SK-N-SH treated with all-trans-retinoic acid at 6 μM for 48 hours (cell line): ENCODE data around the gene MS4A4A.

ENCODE experiments used
- ATAC-seq: fragments of 200-7000 bp; cut with Tn5 transposase; 3 replicates; pipeline ENCODE4 v1.9.1; 2020; ENCODE audit warnings: mild to moderate bottlenecking, moderate library complexity
- BACH2 ChIP-seq: fragments of 250-450 bp; sonication (Bioruptor Pico); IDR thresholded peaks from 2 replicates; pipeline ENCODE4 v1.9.0; 2021; ENCODE audit warnings: mild to moderate bottlenecking, borderline replicate concordance
- CREB5 ChIP-seq: fragments of 250-450 bp; sonication (Bioruptor Pico); IDR thresholded peaks from 2 replicates; pipeline ENCODE4 v1.5.1; 2020; ENCODE audit warnings: low read depth, mild to moderate bottlenecking, moderate library complexity
- CSDC2 ChIP-seq: fragments of 250-450 bp; sonication (Bioruptor Pico); IDR thresholded peaks from 2 replicates; pipeline ENCODE4 v1.5.0; 2020; ENCODE audit warnings: mild to moderate bottlenecking, moderate library complexity
- ESRRG ChIP-seq: fragments of 250-450 bp; sonication (Bioruptor Pico); IDR thresholded peaks from 2 replicates; pipeline ENCODE4 v1.6.1; 2021; ENCODE audit warnings: mild to moderate bottlenecking
- ISL1 ChIP-seq: fragments of 250-450 bp; sonication (Bioruptor Pico); IDR thresholded peaks from 2 replicates; pipeline ENCODE4 v2.1.2; 2022; ENCODE audit warnings: mild to moderate bottlenecking, moderate library complexity
- OSR1 ChIP-seq: fragments of 250-450 bp; sonication (Bioruptor Pico); IDR thresholded peaks from 2 replicates; pipeline ENCODE4 v1.8.0; 2022; ENCODE audit warnings: moderate library complexity, mild to moderate bottlenecking, inconsistent platforms
- PATZ1 ChIP-seq: fragments of 250-450 bp; sonication (Bioruptor Pico); IDR thresholded peaks from 2 replicates; pipeline ENCODE4 v1.8.0; 2020; ENCODE audit warnings: mild to moderate bottlenecking, moderate library complexity, borderline replicate concordance
- POU6F1 ChIP-seq: fragments of 250-450 bp; sonication (Bioruptor Pico); IDR thresholded peaks from 2 replicates; pipeline ENCODE4 v1.8.0; 2021; ENCODE audit warnings: low read depth, mild to moderate bottlenecking, moderate library complexity, borderline replicate concordance
- PPARA ChIP-seq: fragments of 250-450 bp; sonication (Bioruptor Pico); IDR thresholded peaks from 2 replicates; pipeline ENCODE4 v1.5.0; 2020; ENCODE audit warnings: mild to moderate bottlenecking, borderline replicate concordance
- SNAI2 ChIP-seq: fragments of 250-450 bp; sonication (Bioruptor Pico); IDR thresholded peaks from 2 replicates; pipeline ENCODE4 v1.5.0; 2020; ENCODE audit warnings: mild to moderate bottlenecking, moderate library complexity
- TOX ChIP-seq: fragments of 250-450 bp; sonication (Bioruptor Pico); IDR thresholded peaks from 2 replicates; pipeline ENCODE4 v1.8.0; 2021; ENCODE audit warnings: mild to moderate bottlenecking, moderate library complexity, borderline replicate concordance
- ZFP3 ChIP-seq: fragments of 250-450 bp; sonication (Bioruptor Pico); IDR thresholded peaks from 2 replicates; pipeline ENCODE4 v1.5.0; 2020; ENCODE audit warnings: mild to moderate bottlenecking, moderate library complexity
- ZFP30 ChIP-seq: fragments of 450-650 bp; formaldehyde crosslinking; IDR thresholded peaks from 2 replicates; pipeline ENCODE4 v1.5.0; 2022; ENCODE audit warnings: mild to moderate bottlenecking, moderate library complexity
- ZNF565 ChIP-seq: fragments of 450-650 bp; formaldehyde crosslinking; conservative IDR thresholded peaks from 2 replicates; pipeline ENCODE4 v1.5.0; 2020; ENCODE audit warnings: low read depth, mild to moderate bottlenecking, moderate library complexity
- ZNF8 ChIP-seq: fragments of 450-650 bp; formaldehyde crosslinking; IDR thresholded peaks from 2 replicates; pipeline ENCODE4 v1.5.0; 2020; ENCODE audit warnings: mild to moderate bottlenecking, moderate library complexity
- TF ChIP-seq, protein P1 (sequence below): fragments of 250-450 bp; sonication (Bioruptor Pico); IDR thresholded peaks from 2 replicates; pipeline ENCODE4 v1.5.0; 2020; ENCODE audit warnings: mild to moderate bottlenecking, moderate library complexity
- TF ChIP-seq, protein P2 (sequence below): fragments of 250-450 bp; sonication (Bioruptor Pico); IDR thresholded peaks from 2 replicates; pipeline ENCODE4 v1.5.1; 2021; ENCODE audit warnings: mild to moderate bottlenecking, moderate library complexity

MS4A4A gene

GRCh38 chr11:60303661-60304060, 23.2 kb downstream of the MS4A4A start:
- no peak for ATAC-seq
- TF ChIP-seq, protein P1, sequence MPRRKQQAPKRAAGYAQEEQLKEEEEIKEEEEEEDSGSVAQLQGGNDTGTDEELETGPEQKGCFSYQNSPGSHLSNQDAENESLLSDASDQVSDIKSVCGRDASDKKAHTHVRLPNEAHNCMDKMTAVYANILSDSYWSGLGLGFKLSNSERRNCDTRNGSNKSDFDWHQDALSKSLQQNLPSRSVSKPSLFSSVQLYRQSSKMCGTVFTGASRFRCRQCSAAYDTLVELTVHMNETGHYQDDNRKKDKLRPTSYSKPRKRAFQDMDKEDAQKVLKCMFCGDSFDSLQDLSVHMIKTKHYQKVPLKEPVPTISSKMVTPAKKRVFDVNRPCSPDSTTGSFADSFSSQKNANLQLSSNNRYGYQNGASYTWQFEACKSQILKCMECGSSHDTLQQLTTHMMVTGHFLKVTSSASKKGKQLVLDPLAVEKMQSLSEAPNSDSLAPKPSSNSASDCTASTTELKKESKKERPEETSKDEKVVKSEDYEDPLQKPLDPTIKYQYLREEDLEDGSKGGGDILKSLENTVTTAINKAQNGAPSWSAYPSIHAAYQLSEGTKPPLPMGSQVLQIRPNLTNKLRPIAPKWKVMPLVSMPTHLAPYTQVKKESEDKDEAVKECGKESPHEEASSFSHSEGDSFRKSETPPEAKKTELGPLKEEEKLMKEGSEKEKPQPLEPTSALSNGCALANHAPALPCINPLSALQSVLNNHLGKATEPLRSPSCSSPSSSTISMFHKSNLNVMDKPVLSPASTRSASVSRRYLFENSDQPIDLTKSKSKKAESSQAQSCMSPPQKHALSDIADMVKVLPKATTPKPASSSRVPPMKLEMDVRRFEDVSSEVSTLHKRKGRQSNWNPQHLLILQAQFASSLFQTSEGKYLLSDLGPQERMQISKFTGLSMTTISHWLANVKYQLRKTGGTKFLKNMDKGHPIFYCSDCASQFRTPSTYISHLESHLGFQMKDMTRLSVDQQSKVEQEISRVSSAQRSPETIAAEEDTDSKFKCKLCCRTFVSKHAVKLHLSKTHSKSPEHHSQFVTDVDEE (CRISPR knock-in tag) = no peak
- no peak for TF ChIP-seq PATZ1 (CRISPR knock-in tag)
- no peak for TF ChIP-seq PPARA (CRISPR knock-in tag)

- TF ChIP-seq BACH2 (CRISPR knock-in tag) (no peak), PPARA (CRISPR knock-in tag) (no peak), ZNF565 (CRISPR knock-in tag) (no peak), TOX (CRISPR knock-in tag) (no peak), ZFP3 (no peak), POU6F1 (CRISPR knock-in tag) (no peak), SNAI2 (CRISPR knock-in tag) (no peak), ZFP30 (CRISPR knock-in tag) (no peak), CREB5 (CRISPR knock-in tag) (no peak), ESRRG (CRISPR knock-in tag) (no peak), ISL1 (CRISPR knock-in tag) (no peak), ZNF8 (CRISPR knock-in tag) (no peak), CSDC2 (no peak), OSR1 (CRISPR knock-in tag) (no peak)
- TF ChIP-seq, protein P2, sequence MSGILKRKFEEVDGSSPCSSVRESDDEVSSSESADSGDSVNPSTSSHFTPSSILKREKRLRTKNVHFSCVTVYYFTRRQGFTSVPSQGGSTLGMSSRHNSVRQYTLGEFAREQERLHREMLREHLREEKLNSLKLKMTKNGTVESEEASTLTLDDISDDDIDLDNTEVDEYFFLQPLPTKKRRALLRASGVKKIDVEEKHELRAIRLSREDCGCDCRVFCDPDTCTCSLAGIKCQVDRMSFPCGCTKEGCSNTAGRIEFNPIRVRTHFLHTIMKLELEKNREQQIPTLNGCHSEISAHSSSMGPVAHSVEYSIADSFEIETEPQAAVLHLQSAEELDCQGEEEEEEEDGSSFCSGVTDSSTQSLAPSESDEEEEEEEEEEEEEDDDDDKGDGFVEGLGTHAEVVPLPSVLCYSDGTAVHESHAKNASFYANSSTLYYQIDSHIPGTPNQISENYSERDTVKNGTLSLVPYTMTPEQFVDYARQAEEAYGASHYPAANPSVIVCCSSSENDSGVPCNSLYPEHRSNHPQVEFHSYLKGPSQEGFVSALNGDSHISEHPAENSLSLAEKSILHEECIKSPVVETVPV (CRISPR knock-in tag) = no peak
- TF ChIP-seq, protein P1 (CRISPR knock-in tag) = no peak
- ATAC-seq = peak; percentile 33; the same call in 1 of the 3 replicates
Measured at GRCh38 chr11:60305906-60306619, 25.6 kb downstream of the MS4A4A start.
